Left colon (tissue), 2 donors: ENCODE data around the gene PRKAG1. TPM values are rescaled to one million over a fixed set of nuclear protein-coding genes. Genes with fewer than 3 reads are reported as not detected.
A peak's percentile ranks its signal among the peaks of the same experiment; 100 is the strongest.

Experiments
- ATAC-seq: fragments of 200-7000 bp; cut with Tn5 transposase; one replicate; pipeline ENCODE4 v1.9.1; 2020; ENCODE audit warnings: mild to moderate bottlenecking, moderate library complexity
- DNase-seq, 2 donors: peaks; one replicate each; pipeline ENCODE4 v3.0.0-alpha.2; 2020
- intact Hi-C, 2 donors: fragments of 100-400 bp; cut with DNase I in 1 of 2; cut with micrococcal nuclease in 1 of 2; formaldehyde crosslinking; loops; one replicate each; pipeline versions ENCODE4 v1.11.2 to v1.14.0; 2022; cut with DNase I, micrococcal nuclease
- total RNA-seq, 2 donors: library from RNA; stranded (reverse); fragmentation: NEBNext Ultra II Directional; extraction: Animal tissue kit (Norgen Biotek cat#: 25700); gene quantifications; one replicate each; pipeline ENCODE4 v1.2.1, GENCODE V29; 2021
- donor health status: DM: no; HTN: no; CAD: no.
- donor health status: DM: yes; HTN: yes; CAD: no.

Gene PRKAG1
- total RNA-seq, 2 donors from 2014 or later, result 52.0 to 53.9 TPM

DNA sequence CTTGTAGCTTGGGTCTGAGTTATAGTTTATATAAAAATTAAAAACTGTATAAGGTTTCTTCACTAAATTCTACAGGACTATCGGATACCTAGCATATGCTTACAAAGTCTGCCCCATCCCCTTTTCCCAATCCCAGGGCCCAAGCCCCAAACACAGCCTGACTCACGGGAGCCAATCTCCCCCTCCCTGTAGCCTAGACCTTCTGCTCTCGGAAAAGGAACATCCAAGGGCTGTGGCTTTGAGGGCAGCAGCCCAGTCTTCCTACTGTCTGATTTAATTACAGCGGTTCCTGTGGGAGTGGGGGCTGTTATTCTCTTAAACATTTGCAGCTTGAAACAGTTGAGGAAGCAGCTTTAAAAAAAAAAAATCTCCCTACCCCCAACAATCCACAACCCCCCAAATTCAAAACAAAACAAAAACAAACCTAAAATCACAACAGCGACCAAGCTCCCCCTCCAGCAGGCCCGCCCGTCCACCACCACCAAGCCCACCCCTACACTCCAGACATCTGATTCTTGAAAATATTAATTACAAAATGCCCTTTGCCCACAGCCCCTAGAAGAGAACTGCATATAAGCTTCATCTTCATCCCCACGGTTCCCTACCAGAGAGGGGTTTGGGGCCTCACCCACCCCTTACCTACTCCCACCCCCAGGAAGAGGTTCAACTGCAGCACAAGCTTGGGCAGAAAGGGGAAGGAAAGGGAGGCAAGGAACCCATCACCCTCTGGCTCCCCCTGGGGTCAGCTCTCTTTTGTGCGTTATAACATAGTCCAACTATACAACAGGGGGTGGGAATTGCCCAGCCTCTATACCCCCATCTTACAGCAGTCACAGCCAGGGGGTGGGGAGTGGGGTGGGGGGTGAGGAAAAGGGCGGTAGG is 1.1 kb upstream of the PRKAG1 start:
- ATAC-seq (no peak), DNase-seq (peak in 1 of 2 donors; percentile 57)
- intact Hi-C loops, result no loop called here

DNA sequence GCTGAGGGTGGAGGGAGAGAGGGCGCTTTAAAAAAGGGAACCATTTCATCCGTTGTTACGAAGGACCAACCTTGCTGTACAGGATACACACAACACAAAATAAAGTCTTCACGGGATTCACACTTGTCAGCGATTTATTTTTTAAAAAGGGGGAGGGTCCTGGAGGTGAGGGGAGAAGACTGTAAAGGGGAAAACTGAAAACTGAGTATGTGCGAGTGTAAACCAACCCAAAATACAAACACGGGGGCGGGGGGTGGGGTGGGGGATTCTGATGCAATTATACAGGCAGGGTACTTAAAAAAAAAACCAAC is 499 bp upstream of the PRKAG1 start:
- intact Hi-C loops, result no loop called here
- DNase-seq (no peak), ATAC-seq (peak; percentile 13)

GRCh38 chr12:49017891-49018260 is 700 bp downstream of the PRKAG1 start:
- intact Hi-C loops, result no loop called here
- no peak for DNase-seq
- peak; percentile 8 for ATAC-seq

DNA sequence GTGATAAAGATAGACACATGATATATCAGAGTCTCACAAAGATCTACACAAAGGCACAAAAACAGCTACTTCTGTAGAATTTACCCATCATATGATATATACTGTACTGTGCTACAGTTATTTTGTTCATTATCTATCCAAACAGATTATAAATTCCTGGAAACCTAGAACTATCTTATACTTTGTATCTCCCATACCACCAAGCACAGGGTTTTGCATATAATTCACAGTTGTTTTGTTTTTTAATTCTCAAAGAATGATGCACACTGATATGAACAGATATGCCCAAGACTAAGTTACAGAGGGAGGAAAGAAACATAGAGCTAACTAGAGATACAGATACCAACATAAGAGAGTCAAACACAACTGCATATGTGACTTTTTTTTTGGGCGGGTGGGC is 3.4 kb downstream of the PRKAG1 start:
- intact Hi-C loops, result no loop called here
- DNase-seq (no peak), ATAC-seq (no peak)

GRCh38 chr12:49014547-49014946 is 4.0 kb downstream of the PRKAG1 start:
- ATAC-seq (no peak), DNase-seq (no peak)
- intact Hi-C loops, result no loop called here

DNA sequence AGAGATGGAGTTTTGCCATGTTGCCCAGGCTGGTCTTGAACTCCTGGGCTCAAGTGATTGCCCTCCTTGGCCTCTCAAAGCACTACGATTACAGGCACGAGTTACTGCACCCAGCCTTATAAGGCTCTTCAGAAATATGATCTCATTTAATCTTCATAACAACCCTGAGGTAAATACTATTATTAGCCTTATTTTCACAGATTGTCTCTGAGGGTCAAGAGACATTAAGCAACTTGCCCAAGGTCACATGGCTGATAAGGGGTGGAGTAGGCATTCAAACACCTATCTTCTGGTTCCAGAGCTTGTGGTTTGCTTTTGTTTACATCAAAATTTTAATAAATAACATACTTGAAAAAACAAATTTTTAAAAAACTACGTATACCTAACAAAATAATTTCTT is 5.1 kb downstream of the PRKAG1 start:
- intact Hi-C loops, result no loop called here
- ATAC-seq (no peak), DNase-seq (no peak)

DNA sequence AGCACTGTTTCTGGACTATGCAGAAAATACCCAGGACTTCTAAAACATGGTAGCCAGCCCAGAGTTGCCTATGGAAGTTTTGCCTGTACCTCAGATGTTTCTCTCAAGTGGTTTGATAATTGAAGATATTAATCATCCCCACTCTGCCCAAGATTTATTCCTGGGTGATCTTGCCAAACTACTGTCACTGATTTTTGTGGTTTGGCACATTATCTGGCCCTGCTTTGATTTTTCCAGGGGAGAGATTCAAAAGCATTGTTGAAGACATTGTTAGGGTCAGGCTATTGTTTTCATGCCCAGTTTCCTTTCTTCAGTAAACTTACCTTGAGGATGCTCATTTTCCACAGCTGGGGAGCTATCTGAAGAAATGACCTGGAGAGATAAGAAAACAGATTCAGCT is 5.8 kb downstream of the PRKAG1 start:
- no peak for ATAC-seq
- intact Hi-C loops, result no loop called here
- no peak for DNase-seq

- intact Hi-C loops, result no loop called here
- no peak for DNase-seq
- no peak for ATAC-seq
Observed at GRCh38 chr12:49010092-49010668, 8.4 kb downstream of the PRKAG1 start.

GRCh38 chr12:49008943-49009342 is 9.6 kb downstream of the PRKAG1 start:
- DNase-seq (no peak), ATAC-seq (peak; percentile 37)
- intact Hi-C loops, result no loop called here

DNA sequence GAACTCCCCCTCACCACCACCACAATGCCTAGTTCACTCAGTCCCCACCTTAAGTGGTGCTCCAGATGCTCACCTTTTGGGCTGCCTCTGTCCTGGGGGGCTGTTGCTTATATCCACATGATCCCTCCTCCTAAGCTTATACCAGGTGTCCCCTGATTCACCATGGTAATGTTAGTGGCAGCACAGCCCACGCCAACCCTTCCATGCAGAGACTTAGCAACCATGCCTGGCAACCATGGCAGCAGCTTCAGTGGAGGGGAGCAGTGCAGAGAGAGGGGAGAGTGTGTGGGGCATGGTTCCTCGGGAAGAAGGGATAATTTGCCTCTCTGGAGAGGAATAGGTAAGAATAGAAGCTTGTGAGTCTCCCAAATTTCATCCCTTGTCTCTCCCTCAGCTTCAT is 18.2 kb downstream of the PRKAG1 start:
- ATAC-seq (no peak), DNase-seq (no peak)
- intact Hi-C loops, result no loop called here

DNA sequence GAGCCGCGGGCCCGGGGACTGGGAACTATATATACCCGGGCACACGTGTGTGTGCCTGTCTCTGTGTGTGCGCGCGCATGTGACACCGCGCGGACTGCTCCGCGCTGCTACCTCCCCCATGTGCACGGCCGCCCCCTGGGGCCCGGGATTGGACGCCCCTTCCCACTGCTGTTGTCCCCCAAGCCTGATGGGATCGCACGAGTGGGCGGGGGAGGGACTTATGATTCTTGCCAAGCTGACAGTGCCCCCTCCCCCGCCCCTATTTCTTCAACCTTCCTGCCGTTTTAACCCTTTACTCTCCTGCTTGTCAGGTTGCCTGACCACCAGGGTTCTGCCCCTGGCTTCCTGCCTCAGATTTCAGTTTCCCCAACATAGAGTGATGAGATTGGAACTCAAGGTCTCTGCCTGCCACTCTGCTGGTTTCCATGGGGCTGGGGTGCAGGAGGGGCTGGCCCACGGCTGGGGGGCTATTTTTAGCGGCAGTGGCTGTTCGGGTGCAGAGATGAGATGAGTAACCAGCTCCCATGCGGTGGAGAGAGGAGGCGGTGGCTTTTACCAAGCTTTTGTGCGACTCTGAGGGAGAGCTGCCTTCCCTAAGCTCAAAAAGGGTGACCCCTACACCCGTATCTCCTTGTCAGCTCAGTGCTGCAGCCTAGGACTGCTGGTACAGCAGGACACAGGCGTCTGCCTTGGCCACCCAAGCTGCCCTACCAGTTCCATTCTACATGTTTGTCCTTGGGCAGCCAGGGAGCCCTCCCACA is 19.0 kb downstream of the PRKAG1 start, which contains the start of gene DDN:
TSS of gene DDN (minus strand) at position 5 of the 761 bp plus-strand sequence. CDS start 88 bp downstream, outside the sequence.
- intact Hi-C loops, result loop anchor here in 1 of 2 donors (5.0 kb wide), 1 partner anchor 147 kb away; the partner anchor contains the start of gene DDX23
- DNase-seq (peak in 1 of 2 donors; percentile 54), ATAC-seq (peak; percentile 37)

GRCh38 chr12:48998497-48999353 is 19.9 kb downstream of the PRKAG1 start:
- ATAC-seq (peak; percentile 51), DNase-seq (peak; percentile 47 to 59)
- intact Hi-C loops, result loop anchor here in 1 of 2 donors (5.0 kb wide), 1 partner anchor 146 kb away; the partner anchor contains the start of gene DDX23

DNA sequence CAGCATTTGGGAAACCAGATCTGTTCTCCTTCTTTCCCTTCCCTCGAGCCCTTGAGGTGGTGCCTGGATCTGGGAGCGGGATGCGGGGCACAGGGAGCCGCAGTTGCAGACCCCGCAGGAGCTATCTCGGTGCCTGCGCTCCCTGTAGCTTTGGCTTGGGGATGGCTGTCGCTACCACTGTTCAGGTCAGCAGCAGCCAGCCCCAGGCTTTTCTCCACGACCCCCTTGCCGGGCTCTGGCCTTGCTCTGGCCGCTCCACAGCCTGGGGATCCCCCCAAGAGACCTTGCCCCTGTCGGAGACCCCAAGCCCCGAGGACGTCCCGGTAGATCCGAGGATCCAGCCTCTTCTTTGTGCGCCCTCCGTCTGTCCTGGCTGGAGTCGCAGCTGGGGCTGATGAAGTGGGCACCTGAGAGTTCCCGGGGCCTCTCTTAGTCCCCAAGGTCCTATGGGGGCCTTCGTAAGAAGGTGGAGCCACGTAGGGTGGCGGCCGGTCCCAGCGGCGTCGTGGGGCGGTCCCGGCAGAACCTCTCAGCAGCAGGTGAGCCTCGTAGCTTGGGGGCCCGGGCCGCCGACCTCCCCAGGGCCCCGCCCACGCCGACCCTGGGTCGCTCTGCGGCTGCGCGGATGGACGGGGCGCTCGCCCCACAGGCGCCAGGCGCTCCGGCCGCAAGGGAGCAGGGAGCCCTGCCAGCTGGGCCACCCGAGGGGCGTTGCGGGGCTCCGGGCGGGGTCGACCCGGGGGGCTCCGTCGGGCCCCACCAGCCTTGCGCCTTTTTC is 20.7 kb downstream of the PRKAG1 start:
- DNase-seq, result peak in 1 of 2 donors; percentile 45
- intact Hi-C loops, result loop anchor here in 1 of 2 donors (5.0 kb wide), 1 partner anchor 146 kb away; the partner anchor contains the start of gene DDX23
- peak; percentile 12 for ATAC-seq

GRCh38 chr12:48996794-48997718 is 21.5 kb downstream of the PRKAG1 start:
- DNase-seq (peak; percentile 68 to 88), ATAC-seq (peak; percentile 68)
- intact Hi-C loops, result loop anchor here in 1 of 2 donors (5.0 kb wide), 1 partner anchor 145 kb away; the partner anchor contains the start of gene DDX23

DNA sequence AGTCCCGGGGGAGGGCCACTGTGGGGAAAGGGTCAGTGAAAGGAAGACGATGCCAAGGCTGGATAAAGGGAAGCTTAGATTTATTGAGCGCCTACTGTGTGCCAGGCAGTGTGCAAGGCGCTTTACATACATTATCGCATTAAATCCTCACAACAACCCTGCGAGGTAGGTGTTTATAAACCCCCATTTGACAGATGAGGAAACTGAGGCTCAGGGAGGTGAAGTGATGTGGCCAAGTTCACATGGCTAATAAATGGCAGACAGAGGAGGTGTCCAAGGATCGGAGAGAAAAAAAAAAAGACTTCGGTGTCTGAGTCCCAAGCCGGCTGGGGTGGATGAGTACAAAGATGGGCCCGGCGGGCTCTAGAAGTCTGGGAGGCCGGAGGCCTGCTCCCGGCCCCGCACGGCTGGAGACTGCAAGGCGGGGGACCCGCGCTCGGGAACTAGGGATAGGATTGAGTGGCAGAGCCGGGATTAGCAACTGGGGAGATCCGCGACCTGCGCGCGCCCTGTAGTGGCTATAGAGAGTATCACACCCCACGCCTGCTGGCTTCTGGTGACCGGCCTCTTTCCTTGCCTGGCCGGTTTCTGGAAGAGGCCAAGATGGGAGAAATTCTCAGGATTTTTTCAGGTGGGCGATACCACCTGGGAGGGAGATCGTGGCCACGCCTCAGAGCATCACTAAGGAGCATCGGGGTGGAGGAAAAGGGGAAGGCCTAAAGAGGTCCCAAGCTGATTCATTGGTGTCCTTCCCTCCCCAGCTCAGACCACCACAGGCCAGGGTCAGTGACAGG is 23.3 kb downstream of the PRKAG1 start:
- DNase-seq (peak; percentile 70 to 88), ATAC-seq (peak; percentile 73)
- intact Hi-C loops, result loop anchor here in 1 of 2 donors (5.0 kb wide), 1 partner anchor 143 kb away; the partner anchor contains the start of gene DDX23
